GM11168 (cell line): ENCODE data around the gene FAM174A.
"Not testable (repeated sequence)": the region's sequence is repeated elsewhere in the genome, so short reads cannot be mapped to it uniquely, and the experiment has no call there.

Experiments
- in situ Hi-C: fragments of 300-500 bp; cut with MboI; formaldehyde crosslinking; loops from one replicate; pipeline ENCODE4 v1.12.0; 2022; ENCODE audit warnings: low sequenced_read_pairs; ENCODE audit not compliant: unreplicated experiment

The FAM174A gene

DNA sequence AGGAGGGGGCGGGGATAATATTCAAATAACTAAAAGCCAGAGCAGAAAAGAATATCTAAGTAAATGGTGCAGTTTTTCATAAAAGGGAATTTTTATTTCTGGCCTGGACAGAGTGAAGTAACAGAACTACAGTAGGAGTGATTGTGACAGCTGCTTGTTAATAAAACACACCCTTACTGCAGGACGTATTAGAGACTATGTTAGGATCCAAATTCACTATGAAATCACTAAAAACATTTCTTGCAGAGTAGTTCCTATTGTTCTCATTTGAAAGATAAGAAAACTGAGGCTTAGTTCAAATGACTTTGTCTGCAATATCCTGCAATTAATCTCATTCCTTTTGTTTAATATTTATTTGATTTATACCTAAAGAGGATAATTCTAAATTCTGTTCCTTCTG lies 39.5 kb downstream of the FAM174A start:
- in situ Hi-C loops = no loop called here

DNA sequence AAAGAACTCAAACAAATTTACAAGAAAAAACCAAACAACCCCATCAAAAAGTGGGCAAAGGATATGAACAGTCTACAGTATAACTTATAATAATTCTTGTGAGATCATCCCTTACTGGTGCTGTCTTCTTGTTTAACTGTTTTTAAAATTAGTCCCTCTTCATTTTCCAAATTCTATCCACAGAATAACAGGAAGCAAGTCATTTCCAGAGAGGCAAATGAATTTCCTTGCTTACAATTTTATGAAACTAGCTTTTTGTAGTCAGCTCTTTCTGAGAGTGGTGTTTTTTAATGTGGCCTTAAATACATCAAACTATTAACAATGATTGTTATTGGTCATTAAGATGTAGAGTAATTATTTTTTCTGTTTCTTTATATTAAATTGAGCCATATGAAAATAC lies 40.6 kb downstream of the FAM174A start:
- in situ Hi-C loops = no loop called here

DNA sequence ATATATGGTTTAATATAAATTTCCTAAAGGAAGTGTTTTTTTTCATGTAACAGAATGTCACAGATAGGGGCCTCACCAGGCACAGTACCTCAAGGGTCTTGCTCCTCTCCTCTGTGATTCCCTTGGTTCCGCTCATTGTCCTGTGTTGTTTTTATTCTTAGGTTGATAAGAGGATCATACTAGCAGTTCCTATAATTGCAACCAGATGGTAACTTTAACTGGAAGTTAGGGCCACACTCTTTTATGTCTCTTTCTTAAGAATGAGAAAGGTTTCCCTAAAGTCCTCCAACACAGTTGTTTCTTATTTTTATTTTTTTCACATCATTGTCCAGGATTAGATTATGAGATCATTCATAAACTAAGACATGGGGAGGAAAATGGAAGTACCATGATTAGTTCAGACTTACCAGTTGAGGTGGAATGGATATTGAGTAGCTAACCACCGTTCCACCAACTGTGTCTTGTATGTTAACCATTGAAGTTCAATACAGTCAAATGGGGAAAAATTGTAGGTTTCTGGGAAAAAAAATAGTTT lies 41.1 kb downstream of the FAM174A start:
- in situ Hi-C loops = no loop called here

DNA sequence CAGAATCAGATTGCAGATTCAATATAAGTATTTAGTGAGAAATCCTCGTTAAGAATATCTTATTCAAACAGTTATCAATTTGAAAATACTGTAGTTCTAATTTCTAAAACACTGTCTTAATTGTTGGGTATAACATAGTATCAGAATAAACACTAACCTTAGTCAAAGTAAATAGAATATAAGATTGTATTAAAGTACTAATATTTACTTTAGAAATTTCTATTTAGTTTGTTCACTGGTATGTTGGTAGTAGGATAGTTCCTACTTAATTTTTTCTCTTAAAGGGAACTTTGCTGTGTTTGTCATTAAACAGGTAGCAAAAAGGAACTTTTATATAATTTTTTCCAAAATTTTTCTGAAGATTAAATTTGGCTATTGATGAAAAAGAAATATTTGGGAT lies 42.3 kb downstream of the FAM174A start:
- in situ Hi-C loops = no loop called here

DNA sequence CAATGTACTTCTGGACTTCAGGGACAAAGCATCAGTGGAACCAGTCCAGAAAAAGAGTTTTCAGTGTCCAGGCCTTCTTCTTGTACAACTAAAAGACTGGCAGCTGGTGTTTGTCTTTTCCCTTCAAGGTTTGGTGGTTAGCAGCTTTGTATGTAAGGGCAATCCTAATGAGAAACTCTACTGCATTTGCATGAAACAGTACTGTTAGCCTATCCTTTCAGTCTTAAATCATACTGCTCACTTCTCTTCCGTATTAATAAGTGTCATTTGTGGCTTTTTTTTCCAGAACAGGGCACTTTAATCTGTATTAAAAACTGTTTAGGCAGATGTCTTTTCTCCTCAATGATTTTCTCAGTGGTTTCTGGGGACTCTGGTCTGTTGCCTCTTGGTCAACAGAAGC lies 48.9 kb downstream of the FAM174A start:
- in situ Hi-C loops = loop anchor here (5.0 kb wide), 1 partner anchor 102 kb away; no protein-coding TSS in a partner anchor

DNA sequence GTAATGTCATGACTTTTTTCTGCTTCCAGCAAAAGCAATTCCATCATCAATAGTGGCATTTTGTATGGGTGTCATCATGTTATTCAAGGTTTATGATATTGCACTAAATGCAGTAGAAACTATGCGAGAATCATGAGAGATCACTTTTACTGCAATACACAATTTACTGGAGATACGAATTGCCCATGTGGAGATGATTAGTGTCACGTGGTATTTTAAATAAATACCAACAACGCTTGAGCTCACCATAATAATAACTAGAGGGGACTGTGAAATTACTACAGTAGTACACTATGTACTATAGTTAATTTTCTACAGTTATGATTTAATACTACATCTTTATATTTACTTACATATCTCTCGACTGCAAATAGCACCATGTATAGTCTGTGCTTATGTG lies 49.7 kb downstream of the FAM174A start:
- in situ Hi-C loops = loop anchor here (5.0 kb wide), 1 partner anchor 103 kb away; no protein-coding TSS in a partner anchor

DNA sequence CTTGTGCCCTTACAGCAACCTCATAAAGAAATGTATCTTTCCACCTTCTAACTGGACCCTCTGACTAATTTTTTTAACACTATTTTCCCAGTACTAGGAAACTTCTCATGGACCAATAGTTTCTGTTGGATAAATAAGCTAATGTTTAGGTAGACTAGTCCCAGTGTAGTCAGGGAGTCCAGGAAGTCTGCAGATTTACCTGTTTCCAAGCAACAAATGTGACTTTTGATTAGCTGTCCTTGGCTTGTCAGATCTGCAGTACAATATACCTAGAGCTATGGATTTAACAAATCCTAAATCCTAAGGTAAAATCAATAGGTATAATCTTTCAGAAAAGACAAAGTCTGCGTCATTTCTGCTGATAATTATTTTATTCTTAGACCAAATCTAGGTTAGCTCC lies 55.7 kb downstream of the FAM174A start:
- in situ Hi-C loops = no loop called here

DNA sequence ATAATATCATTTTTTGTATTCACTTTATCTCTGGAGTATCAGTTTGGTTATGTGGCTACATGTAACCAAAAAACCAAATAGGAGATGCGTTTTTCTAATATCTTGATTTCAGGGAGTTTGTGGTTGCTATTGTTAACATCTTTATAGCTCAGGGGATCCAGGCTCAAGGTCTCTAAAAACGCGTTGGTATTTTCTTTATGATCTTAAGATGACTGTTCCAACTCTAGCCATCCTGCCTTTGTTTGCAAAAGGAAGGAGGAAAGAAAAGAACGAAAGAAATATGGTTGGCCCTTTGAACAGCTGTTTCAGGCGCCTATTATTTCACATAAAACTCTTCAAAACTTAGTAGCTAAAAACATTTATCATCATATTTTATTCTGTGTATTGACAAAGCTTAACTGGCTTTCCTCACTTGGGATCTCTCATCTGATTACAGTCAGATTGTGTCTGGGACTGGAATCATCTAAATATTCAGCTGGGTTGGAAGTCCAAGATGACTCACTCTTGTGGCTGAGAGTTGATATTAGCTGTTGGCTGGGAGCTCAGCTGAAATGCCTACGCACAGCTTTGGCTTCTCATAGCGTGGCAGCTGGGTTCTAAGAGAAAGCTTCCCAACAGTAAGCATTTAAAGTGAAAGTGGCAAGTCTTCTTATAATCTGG lies 60.1 kb downstream of the FAM174A start:
- in situ Hi-C loops = no loop called here

DNA sequence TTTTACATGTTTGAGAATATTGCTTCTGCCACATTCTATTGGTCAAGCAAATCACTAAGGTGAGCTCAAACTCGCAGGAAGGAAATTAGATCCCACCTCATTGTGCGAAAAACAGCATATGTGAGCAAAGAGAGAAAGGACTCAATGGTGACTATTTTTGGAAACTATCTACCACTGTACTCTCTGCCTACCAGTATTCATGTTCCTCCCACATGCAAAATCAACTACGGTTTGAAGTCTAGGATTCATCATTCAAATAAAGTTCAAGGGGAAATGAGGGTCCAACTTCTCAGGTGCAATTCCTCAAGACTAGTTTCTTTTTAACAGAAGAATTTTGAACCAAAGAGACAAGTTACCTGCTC lies 60.6 kb downstream of the FAM174A start:
- in situ Hi-C loops = no loop called here

DNA sequence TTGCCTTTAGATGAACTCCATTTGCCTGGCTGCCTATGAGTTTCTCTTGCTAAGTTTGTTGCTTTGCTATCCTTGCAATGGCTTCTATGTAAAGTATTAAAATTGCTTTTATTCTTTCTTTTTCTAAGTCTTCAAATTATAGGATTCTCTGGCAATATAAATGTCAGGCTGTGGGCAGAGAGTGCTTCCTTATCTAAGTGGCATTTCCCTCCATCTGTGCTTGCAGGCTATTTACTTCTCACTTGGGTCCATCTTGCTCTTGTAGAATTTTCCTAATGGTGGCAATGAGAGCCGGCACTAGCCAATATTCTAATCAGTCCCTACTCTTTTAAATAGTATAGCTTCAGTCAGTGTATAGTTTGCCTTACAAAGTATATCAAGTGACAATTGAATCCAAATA lies 63.3 kb downstream of the FAM174A start:
- in situ Hi-C loops = no loop called here

DNA sequence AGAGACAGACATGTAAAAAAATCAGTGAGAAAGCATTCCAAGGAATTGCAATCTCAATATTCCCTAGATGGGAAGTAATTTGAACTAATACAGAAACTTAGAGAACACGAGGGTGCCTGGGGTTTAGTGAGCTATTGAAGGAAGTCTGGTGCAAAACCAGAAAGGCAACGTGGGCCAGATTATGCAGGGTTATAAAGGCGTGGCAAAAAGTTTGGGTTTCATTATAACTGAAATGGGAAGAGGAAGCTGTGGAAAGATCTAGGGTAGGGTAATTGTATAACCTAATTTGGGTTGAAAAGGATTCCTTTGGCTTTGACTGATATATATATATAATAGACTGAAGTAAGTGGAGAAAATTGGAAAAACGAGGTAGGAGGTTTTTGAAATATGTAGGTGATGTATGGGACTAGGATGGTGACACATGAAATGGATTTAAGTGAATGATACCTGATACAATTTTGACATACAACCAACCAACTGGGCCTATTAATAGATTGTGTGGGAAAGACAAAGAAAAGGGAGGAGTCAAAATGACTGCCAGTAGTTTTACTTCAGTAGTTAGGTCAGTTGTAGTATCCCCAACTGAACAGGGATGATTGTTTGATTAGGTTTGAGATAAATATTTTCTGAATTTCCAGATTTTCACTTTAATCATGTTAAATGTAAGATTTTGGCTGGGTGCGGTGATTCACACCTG lies 65.3 kb downstream of the FAM174A start:
- in situ Hi-C loops = no loop called here

DNA sequence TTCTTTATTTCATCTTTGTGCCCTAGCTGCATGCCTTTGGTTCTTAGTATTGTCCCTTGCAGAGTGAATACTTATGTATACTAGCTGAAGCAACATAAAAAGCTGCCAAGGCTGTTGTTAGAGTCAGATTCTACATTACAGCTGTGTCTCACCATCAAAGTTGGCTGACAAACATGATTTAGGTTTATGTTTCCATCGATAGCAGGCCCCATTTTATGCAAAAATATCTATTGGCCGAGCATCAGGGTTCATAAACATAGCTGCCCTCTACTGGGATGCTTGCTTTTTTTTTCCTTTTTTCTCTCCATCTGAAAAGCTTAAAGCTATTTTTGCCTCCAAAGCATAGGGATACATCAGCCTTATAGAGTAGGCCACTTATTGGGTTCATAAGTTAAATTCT lies 68.0 kb downstream of the FAM174A start:
- in situ Hi-C loops = no loop called here

DNA sequence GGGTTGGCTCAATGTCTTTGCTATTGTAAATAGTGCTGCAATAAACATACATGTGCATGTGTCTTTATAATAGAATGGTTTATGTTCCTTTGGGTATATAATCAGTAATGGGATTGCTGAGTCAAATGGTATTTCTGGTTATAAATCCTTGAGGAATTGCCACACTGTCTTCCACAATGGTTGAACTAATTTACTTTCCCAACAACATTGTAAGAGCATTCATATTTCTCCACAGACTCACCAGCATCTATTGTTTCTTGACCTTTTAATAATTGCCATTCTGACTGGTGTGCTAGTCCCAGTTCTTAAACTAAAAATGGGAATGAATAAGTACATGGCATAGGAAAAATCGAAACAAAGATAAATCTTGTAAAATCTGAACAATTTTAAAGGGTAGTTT lies 68.8 kb downstream of the FAM174A start:
- in situ Hi-C loops = not testable (repeated sequence)

DNA sequence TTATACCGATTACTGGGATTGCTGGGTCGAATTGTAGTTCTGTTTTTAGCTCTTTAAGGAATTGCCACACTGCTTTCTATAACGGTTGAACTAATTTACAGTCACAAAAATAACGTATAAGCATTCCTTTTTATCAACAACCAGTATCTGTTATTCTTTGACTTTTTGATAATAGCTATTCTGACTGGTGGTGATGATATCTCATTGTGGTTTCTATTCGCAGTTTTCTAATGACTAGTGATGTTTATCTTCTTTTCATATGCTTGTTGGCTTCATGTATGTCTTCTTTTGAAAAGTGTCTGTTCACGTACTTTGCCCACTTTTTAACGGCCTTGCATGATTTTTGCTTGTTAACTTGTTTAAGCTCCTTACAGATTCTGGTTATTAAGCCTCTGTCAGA lies 74.4 kb downstream of the FAM174A start:
- in situ Hi-C loops = no loop called here

DNA sequence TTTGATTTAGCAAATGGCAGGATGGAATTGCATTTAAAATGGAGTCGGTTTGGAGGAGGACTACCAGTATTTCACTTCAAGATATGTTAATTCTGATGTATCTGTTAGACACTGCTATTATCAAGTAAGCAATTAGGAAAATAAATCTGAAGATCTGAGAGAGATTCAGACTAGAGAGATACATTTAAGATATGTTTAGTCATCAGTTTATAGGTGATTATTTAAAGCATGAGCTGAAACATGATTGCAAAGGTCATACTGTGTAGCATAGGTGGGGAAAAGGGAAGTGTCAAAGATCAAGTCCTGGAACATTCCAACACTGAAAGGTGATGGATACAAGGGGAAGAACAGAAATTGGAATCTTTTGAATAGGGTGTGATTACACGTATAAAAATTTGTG lies 79.1 kb downstream of the FAM174A start:
- in situ Hi-C loops = no loop called here

DNA sequence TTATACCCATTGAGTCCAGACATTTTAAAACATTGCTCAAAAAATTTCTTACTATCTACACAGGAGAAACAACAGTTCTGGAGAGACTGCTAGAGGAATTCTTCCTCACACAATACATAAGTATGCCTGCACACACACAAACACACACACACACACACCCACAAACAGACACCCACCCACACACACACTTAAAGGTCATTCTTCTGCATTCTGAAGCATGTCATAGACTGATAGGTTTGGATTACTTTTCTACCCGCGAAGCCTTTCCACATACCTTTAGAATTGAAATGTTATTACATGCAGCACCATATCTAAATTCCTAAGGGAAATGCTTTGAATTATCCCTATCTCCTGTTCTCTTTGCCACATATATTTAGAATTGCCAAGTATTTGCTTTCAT lies 80.2 kb downstream of the FAM174A start:
- in situ Hi-C loops = no loop called here

DNA sequence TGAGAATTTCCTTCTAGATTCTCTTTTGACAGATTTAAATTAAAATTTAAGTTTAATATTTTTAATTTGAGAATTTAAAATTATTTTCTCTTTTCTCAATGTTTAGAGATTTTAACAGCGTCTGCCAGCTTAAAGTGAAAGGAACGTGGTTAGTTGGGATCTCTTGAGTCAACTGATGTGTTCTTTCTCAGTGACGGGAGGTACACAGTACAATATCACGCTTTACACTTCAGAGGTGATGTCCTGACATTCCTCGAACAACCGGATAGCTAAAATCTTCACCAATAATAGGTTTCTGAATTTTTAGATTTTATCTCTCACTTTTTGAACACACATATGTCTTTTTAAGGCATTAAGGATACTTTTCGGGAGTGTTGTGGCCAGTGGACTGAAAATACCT lies 81.1 kb downstream of the FAM174A start:
- in situ Hi-C loops = no loop called here

DNA sequence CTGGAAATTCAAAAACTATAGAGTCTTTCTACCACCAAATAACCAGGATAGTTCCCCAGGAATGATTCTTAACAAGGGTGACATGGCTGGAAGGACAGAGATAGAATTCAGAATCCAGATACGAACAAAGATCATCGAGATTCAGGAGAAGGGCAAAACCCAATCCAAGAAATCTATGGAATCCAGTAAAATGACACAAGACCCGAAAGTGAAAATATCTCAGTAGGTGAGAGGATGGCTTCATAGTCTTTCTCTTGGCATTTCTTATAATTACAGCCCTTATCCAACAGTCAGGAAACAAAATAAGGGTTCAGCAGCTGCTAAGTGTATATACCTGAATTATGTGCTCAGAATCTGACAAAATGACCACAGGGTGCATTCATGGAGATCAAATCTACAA lies 81.8 kb downstream of the FAM174A start:
- in situ Hi-C loops = no loop called here

DNA sequence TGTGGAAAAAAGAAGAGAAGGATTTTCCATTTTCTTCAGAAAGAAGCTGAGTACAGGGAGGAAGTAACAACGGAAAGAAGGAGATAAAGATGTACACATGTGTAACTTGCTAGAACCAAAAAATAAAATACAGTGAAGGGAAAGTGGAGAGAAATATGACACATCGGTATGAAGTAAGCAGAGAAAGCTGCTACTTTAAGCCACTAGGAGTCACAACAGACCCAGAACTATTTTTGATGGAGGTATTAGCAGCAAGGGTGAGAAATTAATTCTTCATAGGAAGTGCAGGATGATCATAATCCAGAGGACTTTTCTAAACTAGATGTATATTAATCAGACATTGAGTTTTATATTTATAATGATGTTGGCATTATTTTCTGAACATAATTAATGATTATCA lies 88.5 kb downstream of the FAM174A start:
- in situ Hi-C loops = no loop called here

DNA sequence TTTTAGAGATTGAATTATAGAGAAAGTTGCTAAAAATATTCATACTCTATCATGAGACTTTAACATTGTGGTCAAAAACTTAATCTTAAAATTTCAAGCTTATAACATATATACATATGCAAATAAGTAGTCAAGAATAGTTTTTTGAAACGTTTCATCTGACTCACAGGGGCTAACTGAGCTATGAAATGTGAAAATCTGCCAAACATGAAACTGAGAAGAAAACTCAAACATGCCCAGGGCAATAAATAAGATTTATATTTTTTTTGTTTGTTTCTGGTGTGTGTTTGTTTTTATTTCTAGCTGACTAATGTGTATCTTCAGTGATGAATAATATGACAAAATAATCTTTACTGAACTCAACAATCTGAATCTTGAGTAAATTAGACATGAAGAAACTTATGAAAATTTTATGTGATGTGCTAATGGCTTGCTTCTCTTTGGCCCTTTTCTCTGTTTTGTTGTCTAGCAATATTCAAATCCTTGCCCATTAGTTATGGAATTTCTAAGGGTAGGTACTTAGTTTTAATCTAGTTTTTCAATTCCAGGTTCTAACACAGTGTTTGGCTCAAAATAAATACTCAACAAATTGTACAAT lies 99.9 kb downstream of the FAM174A start:
- in situ Hi-C loops = no loop called here
